IMR-90 (cell line): ENCODE results near the gene COPB1. TPM values are rescaled to one million over a fixed set of nuclear protein-coding genes. Genes with fewer than 3 reads are reported as not detected.
A peak's percentile ranks its signal among the peaks of the same experiment; 100 is the strongest.

Experiments used
- ATAC-seq: fragments of 200-7000 bp; cut with Tn5 transposase; 2 replicates; pipeline ENCODE4 v1.9.1; 2020; ENCODE audit warnings: low read depth, mild to moderate bottlenecking, moderate library complexity
- BruUV-seq: library from RNA; stranded (reverse); fragments of 400-500 nt; replicated peaks from 2 replicates; lab custom pipeline; 2021; lab: Mats Ljungman, UMichigan
- CTCF ChIA-PET: fragments of 300-600 bp; formaldehyde crosslinking; extraction: SDS; loops from one replicate; lab custom pipeline; 2021; ENCODE audit warnings: antibody characterized with exemption; lab: Yijun Ruan, JAX
- POLR2A ChIA-PET: fragments of 300-600 bp; sonication (Branson Sonifier 250); formaldehyde crosslinking; loops from one replicate; lab custom pipeline; 2022; ENCODE audit warnings: antibody characterized with exemption; ENCODE audit not compliant: unreplicated experiment; lab: Charles Lee
- DNase-seq: peaks from one replicate; pipeline ENCODE4 v3.0.0; 2013
- H2AFZ ChIP-seq: replicated peaks from 2 replicates; pipeline ENCODE3; 2013; ENCODE audit warnings: low read length, mild to moderate bottlenecking; ENCODE audit not compliant: poor library complexity
- H2AK5ac ChIP-seq: 2 replicates; pipeline ENCODE4 v1.6.1; 2013; ENCODE audit warnings: low read depth, low read length, inconsistent platforms
- H2AK9ac ChIP-seq: replicated peaks from 2 replicates; pipeline ENCODE3; 2013; ENCODE audit warnings: mild to moderate bottlenecking, low read depth, low read length, moderate library complexity; ENCODE audit not compliant: poor library complexity
- H2BK120ac ChIP-seq: 2 replicates; pipeline ENCODE4 v1.6.1; 2013; ENCODE audit warnings: low read depth, low read length, inconsistent platforms
- H2BK15ac ChIP-seq: 3 replicates; pipeline ENCODE4 v1.6.1; 2013; ENCODE audit warnings: low read depth, low read length, inconsistent platforms
- H2BK20ac ChIP-seq: 2 replicates; pipeline ENCODE4 v1.6.1; 2013; ENCODE audit warnings: low read depth, mild to moderate bottlenecking, inconsistent platforms, low read length, moderate library complexity
- H2BK5ac ChIP-seq: 2 replicates; pipeline ENCODE4 v1.6.1; 2013; ENCODE audit warnings: mild to moderate bottlenecking, low read depth, low read length, inconsistent platforms; ENCODE audit not compliant: poor library complexity, severe bottlenecking
- H3K14ac ChIP-seq: replicated peaks from 2 replicates; pipeline ENCODE4 v1.6.1; 2013; ENCODE audit warnings: low read depth, low read length, inconsistent platforms
- H3K18ac ChIP-seq: 2 replicates; pipeline ENCODE4 v1.6.1; 2013; ENCODE audit warnings: low read depth, low read length, control low read depth
- H3K23ac ChIP-seq: 2 replicates; pipeline ENCODE4 v1.6.1; 2013; ENCODE audit warnings: low read depth, low read length, inconsistent platforms
- H3K27ac ChIP-seq: 2 replicates; pipeline ENCODE4 v1.5.1; 2013; ENCODE audit warnings: mild to moderate bottlenecking, control low read depth, low read length; ENCODE audit not compliant: insufficient read depth
- H3K27me3 ChIP-seq: 2 replicates; pipeline ENCODE4 v1.6.1; 2013; ENCODE audit warnings: low read length; ENCODE audit not compliant: control insufficient read depth, insufficient read depth
- H3K36me3 ChIP-seq: 2 replicates; pipeline ENCODE4 v1.6.1; 2013; ENCODE audit warnings: low read length, mixed read lengths; ENCODE audit not compliant: control insufficient read depth, insufficient read depth
- H3K4ac ChIP-seq: 2 replicates; pipeline ENCODE4 v1.6.1; 2013; ENCODE audit warnings: low read depth, low read length, inconsistent platforms
- H3K4me1 ChIP-seq: 2 replicates; pipeline ENCODE4 v1.6.1; 2013; ENCODE audit warnings: low read length, mixed read lengths; ENCODE audit not compliant: control insufficient read depth, insufficient read depth
- H3K4me2 ChIP-seq: 2 replicates; pipeline ENCODE4 v1.6.1; 2013; ENCODE audit warnings: low read depth, mild to moderate bottlenecking, control low read depth, low read length, moderate library complexity
- H3K4me3 ChIP-seq: 2 replicates; pipeline ENCODE4 v1.5.1; 2013; ENCODE audit warnings: low read depth, mild to moderate bottlenecking, control low read depth, low read length, moderate library complexity; ENCODE audit not compliant: insufficient read depth
- H3K56ac ChIP-seq: 2 replicates; pipeline ENCODE4 v1.6.1; 2013; ENCODE audit warnings: low read length, inconsistent platforms; ENCODE audit not compliant: insufficient read depth; ENCODE audit errors: extremely low read depth
- H3K79me1 ChIP-seq, 2 experiments: 2 replicates each; pipeline ENCODE4 v1.6.1; 2013; ENCODE audit warnings: low read length in 2 of 2, inconsistent platforms in 1 of 2, low read depth in 1 of 2
- H3K9ac ChIP-seq: 2 replicates; pipeline ENCODE4 v1.6.1; 2013; ENCODE audit warnings: low read depth, low read length, control low read depth
- H3K9me1 ChIP-seq: 2 replicates; pipeline ENCODE4 v1.6.1; 2013; ENCODE audit warnings: low read length, inconsistent platforms; ENCODE audit not compliant: insufficient read depth
- H3K9me3 ChIP-seq: 2 replicates; pipeline ENCODE4 v1.6.1; 2013; ENCODE audit warnings: low read length; ENCODE audit not compliant: control insufficient read depth, insufficient read depth
- H4K20me1 ChIP-seq: 2 replicates; pipeline ENCODE4 v1.6.1; 2013; ENCODE audit warnings: low read length, inconsistent platforms; ENCODE audit not compliant: insufficient read depth
- H4K5ac ChIP-seq: 2 replicates; pipeline ENCODE4 v1.6.1; 2013; ENCODE audit warnings: mild to moderate bottlenecking, low read depth, low read length, control low read depth
- H4K8ac ChIP-seq, 2 experiments: 2 replicates each; pipeline ENCODE4 v1.6.1; 2013; ENCODE audit warnings: low read depth in 2 of 2, low read length in 2 of 2, control low read depth in 1 of 2, inconsistent platforms in 1 of 2
- H4K91ac ChIP-seq: 2 replicates; pipeline ENCODE4 v1.6.1; 2013; ENCODE audit warnings: low read depth, low read length, inconsistent platforms; ENCODE audit not compliant: insufficient read depth
- CHD1 ChIP-seq: IDR thresholded peaks from 2 replicates; pipeline ENCODE4 v1.6.1; 2012; ENCODE audit warnings: low read depth, low read length, improper control_type of control experiment
- WGBS, 2 experiments: methylation state at CpG; one replicate each; pipeline versions ENCODE4 v1.1.5 to v1.1.7; 2013; ENCODE audit warnings: missing lambda C conversion rate in 2 of 2; ENCODE audit not compliant: insufficient read length in 1 of 2; ENCODE audit errors: extremely low coverage in 2 of 2; 5-methylcytosine and 5-hydroxymethylcytosine counted together
- dilution Hi-C: fragments of 300-500 bp; cut with HindIII; formaldehyde crosslinking; loops from one replicate; pipeline ENCODE4 v1.14.3; 2018; ENCODE audit warnings: low sequenced_read_pairs; ENCODE audit not compliant: unreplicated experiment
- in situ Hi-C: fragments of 300-500 bp; cut with MboI; formaldehyde crosslinking; loops from 3 replicates; pipeline ENCODE4 v1.14.3; 2019; ENCODE audit warnings: low sequenced_read_pairs, inconsistent platforms, mixed read lengths
- intact Hi-C: fragments of 100-400 bp; cut with micrococcal nuclease; formaldehyde crosslinking; loops from 2 replicates; pipeline ENCODE4 v1.10.0; 2022
- polyA plus RNA-seq, 3 experiments: library from polyadenylated mRNA; depleted of rRNA; stranded (reverse); fragments of >200 nt; gene quantifications; 2 replicates each; pipeline ENCODE4 v1.2.3, GENCODE V29; 2012; ENCODE audit warnings: low replicate concordance in 1 of 3
- total RNA-seq: library from RNA; depleted of rRNA; stranded (reverse); fragments of >200 nt; gene quantifications from 2 replicates; pipeline ENCODE4 v1.2.3, GENCODE V29; 2012
- TF ChIP-seq, protein P1 (sequence below): conservative IDR thresholded peaks from 2 replicates; pipeline ENCODE4 v1.5.1; 2012; ENCODE audit warnings: mild to moderate bottlenecking, low read depth, low read length, improper control_type of control experiment

COPB1 gene
- total and polyA plus RNA-seq, 2 of the 4 experiments (the other 2 are of a cell fraction) = 136 to 341 TPM

DNA sequence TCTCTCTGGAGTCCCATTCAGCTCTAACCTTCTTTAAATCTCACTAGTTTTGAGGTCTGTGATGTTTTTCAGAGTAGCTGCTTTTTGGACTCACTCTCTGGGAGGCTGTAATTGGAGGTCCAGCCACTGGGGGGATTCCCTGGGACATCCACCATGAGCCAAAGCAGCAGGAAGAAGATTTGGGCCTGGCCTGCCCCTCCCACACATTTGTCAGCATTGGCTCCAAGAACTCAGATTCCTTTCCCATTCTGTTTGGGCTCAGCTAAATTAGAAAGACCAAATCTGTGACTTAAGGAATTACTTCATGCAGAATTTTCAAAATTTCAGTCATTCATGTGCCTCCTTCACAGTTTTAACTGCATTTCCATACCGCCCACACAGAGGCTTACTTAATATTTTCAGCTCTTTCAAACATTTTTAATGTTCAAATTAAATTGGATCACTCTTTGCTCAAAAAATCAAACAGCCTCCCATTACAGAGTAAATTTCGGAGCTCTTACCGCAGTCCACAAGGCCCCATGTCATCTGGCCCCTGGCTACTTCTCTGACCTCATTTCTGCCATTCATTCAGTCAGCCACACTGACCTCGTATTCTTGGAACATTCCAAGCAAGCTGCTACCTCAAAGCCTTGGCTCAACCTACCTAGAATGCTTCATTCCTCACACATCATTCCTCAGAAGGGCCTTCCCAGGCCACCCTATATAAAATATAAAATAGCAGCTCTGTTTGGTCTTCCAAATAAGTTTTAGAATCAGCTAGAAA is 86.1 kb downstream of the COPB1 start:
- Histone ChIP-seq H2BK15ac (peak overlapping the region; percentile 78; the same call in 2 of the 3 replicates), H2BK20ac (peak overlapping the region; percentile 63), H3K14ac (peak overlapping the region; percentile 29; the same call in 1 of the 2 replicates), H3K9ac (no peak overlapping the region), H3K9me1 (peaks cover 38% of the 10 kb centered on the region), H4K5ac (peak overlapping the region; percentile 27; the same call in 1 of the 2 replicates), H3K27ac (peak overlapping the region; percentile 43), H4K20me1 (no peaks in the 10 kb centered on the region), H3K4me3 (no peak overlapping the region), H3K36me3 (no peaks in the 10 kb centered on the region), H2AK9ac (peak overlapping the region; percentile 51), H3K56ac (0 out of 2 replicates have a peak overlapping the region, but pooled peaks have one; percentile 11), H4K8ac (peak overlapping the region in 1 of 2 experiments; percentile 62; a peak in 3 of 4 replicates), H2BK120ac (peak overlapping the region; percentile 63), H3K18ac (peak overlapping the region; percentile 21; the same call in 1 of the 2 replicates), H3K9me3 (no peaks in the 10 kb centered on the region), H4K91ac (peak overlapping the region; percentile 60), H3K27me3 (no peaks in the 10 kb centered on the region), H3K4ac (peak overlapping the region; percentile 83), H3K23ac (no peak overlapping the region), H3K4me1 (peaks cover 30% of the 10 kb centered on the region), H3K79me1 (0 out of 4 replicates have a peak, but pooled peaks cover 0 to 5% of the 10 kb centered on the region in 2 experiments), H2AK5ac (peak overlapping the region; percentile 83), H2BK5ac (peak overlapping the region; percentile 50), H2AFZ (peak overlapping the region; percentile 67), H3K4me2 (no peak overlapping the region)
- peak; percentile 58 for DNase-seq
- in situ Hi-C loops = no loop called here
- dilution Hi-C loops = no loop called here
- BruUV-seq = no TSS peak
- WGBS, 2 experiments = 77% methylated on average over 3 of the region's 4 CpGs; no CpG with 5 or more reads in 1 of the 2 experiments
- peak; percentile 12; the same call in 1 of the 2 replicates for ATAC-seq
- ChIA-PET CTCF (interaction anchor here (0.5 to 1.7 kb wide), 8 partner anchors 9 to 1117 kb away, joined by 3 to 6 read pairs (median 4); no protein-coding TSS in a partner anchor), POLR2A (interaction anchor here (0.7 to 1.5 kb wide), 3 partner anchors 9 to 67 kb away, joined by 3 to 5 read pairs (median 4); no protein-coding TSS in a partner anchor)
- intact Hi-C loops = no loop called here
- TF ChIP-seq CHD1 = no peak
- TF ChIP-seq, protein P1, sequence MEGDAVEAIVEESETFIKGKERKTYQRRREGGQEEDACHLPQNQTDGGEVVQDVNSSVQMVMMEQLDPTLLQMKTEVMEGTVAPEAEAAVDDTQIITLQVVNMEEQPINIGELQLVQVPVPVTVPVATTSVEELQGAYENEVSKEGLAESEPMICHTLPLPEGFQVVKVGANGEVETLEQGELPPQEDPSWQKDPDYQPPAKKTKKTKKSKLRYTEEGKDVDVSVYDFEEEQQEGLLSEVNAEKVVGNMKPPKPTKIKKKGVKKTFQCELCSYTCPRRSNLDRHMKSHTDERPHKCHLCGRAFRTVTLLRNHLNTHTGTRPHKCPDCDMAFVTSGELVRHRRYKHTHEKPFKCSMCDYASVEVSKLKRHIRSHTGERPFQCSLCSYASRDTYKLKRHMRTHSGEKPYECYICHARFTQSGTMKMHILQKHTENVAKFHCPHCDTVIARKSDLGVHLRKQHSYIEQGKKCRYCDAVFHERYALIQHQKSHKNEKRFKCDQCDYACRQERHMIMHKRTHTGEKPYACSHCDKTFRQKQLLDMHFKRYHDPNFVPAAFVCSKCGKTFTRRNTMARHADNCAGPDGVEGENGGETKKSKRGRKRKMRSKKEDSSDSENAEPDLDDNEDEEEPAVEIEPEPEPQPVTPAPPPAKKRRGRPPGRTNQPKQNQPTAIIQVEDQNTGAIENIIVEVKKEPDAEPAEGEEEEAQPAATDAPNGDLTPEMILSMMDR = peak; percentile 33
